HL-60/S4 treated with retinoic acid at 250 ng/mL for 4 days and 3 days (cell line): ENCODE results near the gene ASAH2.

Source experiments
- in situ Hi-C: fragments of 300-500 bp; cut with MboI; formaldehyde crosslinking; loops from 2 replicates; pipeline ENCODE4 v1.7.0; 2022; ENCODE audit warnings: low sequenced_read_pairs

The ASAH2 gene

DNA sequence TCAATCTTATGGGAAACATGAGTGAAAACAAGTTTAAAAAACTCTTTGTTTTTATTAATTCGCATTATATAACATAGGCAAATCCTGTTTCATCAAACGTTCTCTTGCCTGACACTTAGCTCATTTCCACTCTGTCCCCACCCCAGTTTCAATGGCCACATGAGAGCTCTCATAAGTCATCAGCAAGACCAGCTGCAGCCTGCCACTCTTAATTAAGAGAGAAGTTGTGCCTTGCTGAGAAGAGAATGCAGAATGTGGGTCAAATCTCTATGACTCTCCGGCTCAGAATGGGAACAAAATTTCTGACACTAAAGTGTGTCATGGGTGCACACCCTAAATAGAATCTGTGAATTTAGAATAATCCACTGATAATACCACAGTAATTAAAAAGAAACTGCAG is 39.6 kb downstream of the ASAH2 start:
- in situ Hi-C loops = no loop called here

DNA sequence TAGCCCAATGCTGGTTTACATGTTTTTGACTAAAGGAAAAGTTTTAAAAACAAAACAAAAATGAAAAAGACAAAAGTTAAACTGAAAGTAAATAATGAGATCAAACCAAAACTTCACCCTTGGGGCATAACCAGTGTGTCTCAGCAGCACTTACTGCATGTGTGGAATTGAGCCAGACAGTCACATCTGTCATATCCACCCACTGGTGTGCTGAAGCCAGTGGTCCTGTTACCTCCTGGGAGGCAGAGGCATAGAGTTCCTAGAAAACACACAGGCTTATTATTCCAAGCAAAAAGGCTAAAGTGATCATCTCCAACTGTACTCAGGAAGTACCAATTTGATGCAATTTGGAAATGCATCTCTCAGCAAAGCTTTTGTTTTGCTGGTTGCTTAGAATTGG is 40.4 kb downstream of the ASAH2 start:
- in situ Hi-C loops = no loop called here
